GM21360 (cell line): ENCODE results near the gene APP.

Experiments
- ATAC-seq: cut with Tn5 transposase; IDR thresholded peaks from one replicate; pipeline ENCODE4 v1.9.1; 2021; ENCODE audit warnings: mild to moderate bottlenecking, moderate library complexity; ENCODE audit not compliant: unreplicated experiment

APP gene

DNA sequence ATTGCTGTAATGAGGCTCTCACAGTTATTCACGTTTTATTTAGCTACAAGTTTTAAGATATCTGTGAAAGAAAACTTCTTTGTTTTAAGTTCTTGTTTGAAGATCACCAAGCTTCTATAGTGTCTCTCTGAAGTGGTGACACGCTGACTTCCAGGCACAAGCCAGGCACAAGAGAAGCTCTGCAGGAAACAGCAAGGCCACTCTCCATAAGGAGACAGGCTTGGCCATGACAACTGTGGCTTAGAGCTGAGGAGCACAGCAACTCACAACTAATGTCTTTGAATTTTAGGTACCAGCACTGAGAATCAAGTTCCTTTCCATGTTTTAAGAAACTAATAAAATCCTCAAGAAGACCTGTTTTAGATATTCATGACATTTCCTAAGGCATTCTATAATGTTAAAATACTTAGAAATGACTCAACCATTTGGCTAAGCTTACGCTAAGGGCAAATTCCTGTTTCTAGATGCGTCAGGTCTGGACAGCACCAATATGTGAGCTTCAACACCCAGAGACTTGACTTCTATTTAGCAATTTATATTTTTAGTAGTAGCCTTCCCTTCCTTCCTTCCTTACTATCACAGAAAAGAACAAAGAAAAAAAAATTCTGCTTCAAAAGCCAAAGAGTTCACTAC is 40.2 kb downstream of the APP start:
- ATAC-seq: no peak

DNA sequence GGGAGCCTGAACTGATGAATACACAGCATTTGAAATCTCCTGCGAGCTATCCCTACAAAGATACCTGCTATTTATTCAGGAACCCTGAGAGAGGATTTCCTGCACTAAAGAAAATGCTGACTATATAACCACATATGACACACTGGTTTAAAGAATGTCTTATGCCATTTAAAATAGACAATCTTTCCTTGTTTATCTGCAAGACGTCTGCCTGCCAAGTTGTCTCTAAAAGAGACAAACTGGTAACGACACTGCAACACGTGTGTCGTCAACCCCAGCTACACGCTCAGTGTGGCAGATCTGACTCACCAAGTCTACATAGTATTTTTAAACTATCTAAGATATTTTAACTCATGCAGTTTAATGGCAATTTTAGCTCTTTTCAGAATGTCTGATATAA is 42.7 kb downstream of the APP start:
- no peak for ATAC-seq

GRCh38 chr21:26127073-26127814 is 43.3 kb downstream of the APP start:
- no peak for ATAC-seq

DNA sequence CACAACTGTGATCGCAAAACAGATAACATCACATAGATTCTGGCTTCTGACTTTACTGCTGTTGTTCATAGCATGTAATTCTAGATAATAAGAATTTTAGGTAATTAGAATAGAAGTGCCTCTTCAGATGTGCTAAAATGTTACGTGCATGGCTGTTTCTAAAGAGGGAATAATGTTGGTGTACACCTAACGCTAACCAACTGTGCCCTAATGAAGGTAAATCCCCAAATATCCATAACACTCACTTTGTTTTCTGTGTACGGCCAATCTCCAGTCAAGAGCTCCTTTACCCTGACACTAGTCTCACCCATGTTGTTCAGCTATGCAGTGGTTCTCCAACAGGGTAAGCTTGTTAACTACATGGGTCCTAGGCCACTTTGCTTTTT is 44.4 kb downstream of the APP start:
- no peak for ATAC-seq

GRCh38 chr21:26125433-26126167 is 45.0 kb downstream of the APP start:
- ATAC-seq: no peak

GRCh38 chr21:26124896-26125295 is 45.7 kb downstream of the APP start:
- no peak for ATAC-seq

DNA sequence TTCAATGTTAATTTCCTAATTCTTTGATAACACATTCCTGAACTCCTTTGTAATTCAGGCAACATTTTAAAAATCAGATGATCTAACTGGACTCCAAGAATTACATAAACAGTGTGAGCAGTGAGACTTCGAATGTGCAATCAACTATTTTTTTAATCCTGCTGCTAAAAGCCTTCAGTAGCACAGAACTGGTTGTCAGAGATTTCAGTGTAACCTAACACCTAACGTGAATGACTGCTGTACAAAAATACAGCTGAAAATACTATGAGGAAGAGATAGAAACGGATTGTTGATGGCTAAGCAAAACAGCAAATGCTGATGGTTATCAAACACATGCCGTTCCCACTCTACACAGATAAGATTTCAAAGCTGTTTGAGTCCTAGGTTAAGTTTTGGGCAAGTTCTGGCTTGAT is 46.1 kb downstream of the APP start:
- ATAC-seq: no peak

GRCh38 chr21:26123012-26123411 is 47.6 kb downstream of the APP start:
- ATAC-seq: no peak

DNA sequence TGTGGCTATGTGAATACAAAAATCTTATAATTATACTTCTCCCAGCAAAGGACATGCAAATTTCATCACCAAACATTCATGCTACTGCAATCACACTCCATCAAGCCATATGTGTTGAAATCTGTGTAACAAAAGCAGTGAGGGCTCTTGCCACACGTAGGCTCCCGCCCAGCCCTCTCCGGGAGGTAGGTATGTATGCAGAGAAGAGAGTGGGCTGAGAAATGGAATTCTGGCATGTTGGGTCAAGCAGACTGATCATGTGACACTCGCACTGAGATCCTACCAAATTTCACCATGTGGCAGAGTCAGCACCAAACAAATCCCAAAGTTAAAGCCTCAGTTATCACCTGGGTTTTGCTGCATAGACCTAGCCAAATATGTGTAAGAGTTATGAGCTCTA is 49.7 kb downstream of the APP start:
- no peak for ATAC-seq

GRCh38 chr21:26119906-26120305 is 50.7 kb downstream of the APP start:
- ATAC-seq: no peak

GRCh38 chr21:26118938-26119540 is 51.5 kb downstream of the APP start:
- ATAC-seq: no peak

- no peak for ATAC-seq
Measured at GRCh38 chr21:26117972-26118367, 52.6 kb downstream of the APP start.

- ATAC-seq: no peak
Measured at GRCh38 chr21:26117324-26117971, 53.1 kb downstream of the APP start.

DNA sequence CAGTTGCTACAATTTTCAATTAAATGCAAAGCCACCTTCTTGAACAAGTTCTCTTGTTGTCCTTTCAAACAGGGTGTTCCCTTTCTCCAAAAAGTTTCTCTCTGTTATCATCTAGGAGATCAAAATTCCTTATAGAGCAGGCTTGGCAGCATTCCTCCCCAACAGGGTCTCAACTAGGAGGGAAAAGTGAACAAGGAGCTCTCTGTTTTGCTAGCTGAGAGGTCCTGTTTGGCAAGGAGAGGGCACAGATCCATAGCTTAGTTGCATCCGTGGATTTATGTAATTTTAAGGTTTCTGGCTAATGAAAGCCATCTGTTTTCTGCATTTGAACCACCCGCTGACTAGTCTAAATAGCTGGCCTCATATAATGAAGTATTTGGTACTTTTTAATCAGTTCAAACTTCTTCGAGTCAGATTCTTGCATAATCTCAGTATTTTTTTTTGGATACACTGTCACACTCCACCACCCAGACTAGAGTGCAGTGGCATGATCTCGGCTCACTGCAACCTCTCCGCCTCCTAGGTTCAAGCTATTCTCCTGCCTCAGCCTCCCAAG is 54.0 kb downstream of the APP start:
- no peak for ATAC-seq

GRCh38 chr21:26115899-26116298 is 54.7 kb downstream of the APP start:
- ATAC-seq: no peak

- ATAC-seq: no peak
Measured at GRCh38 chr21:26115305-26115704, 55.3 kb downstream of the APP start.

DNA sequence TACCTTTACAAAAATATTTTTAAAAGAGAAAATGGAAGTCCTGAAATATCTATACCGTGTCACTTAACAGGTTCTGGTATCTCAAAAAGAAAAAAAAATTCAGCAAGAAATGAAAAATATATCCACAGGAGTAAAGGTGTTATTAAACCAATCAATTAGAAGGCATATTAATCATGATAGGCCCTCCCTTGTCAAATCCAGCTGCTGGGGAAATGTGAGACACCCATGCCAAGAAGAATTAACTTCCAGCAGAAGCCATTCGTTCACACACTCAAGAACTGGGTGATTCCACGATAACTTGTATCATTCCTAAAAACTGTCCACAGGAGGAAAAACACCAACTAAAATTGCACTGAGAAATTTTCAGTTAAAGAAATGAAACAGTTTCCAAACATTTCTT is 57.6 kb downstream of the APP start:
- no peak for ATAC-seq

DNA sequence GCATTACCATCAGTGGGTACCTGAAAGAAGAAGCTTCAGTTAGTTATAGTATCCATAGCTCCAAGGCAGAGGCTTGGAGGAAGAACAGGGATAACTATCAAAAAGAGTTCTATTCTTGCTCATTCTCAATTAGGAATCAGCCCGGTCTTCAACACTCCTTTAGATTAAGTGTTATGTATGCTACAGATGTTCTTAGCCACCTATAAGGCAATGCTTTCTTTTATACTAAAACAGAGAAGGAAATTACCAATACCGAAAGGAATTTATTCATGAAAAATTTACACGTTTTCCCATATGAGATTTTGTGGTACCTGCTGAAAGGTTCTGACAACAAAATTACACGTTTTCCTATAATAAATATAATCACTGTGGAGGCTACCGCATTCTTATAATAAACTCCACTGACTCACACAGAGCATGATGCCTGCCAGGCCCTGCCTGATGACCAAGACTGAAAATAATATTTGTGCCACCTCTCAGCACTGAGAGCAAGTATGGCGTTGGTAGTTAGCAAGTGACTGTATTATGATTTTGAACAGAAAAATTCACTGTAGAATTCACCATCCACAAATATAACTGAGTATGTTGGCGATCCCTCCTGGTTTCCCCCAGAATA is 58.3 kb downstream of the APP start:
- no peak for ATAC-seq

GRCh38 chr21:26110715-26111114 is 59.9 kb downstream of the APP start:
- ATAC-seq: no peak

GRCh38 chr21:26107429-26107828 is 63.1 kb downstream of the APP start:
- no peak for ATAC-seq
